ENCODE measurements around the gene RETREG3. TPM values are rescaled to one million over a fixed set of nuclear protein-coding genes. Genes with fewer than 3 reads are reported as not detected.
A peak's percentile ranks its signal among the peaks of the same experiment; 100 is the strongest.
"Not testable (repeated sequence)": the region's sequence is repeated elsewhere in the genome, so short reads cannot be mapped to it uniquely, and the experiment has no call there.

Gene RETREG3
- total RNA-seq, 1 donor from 2014 or later = 62.4 TPM

DNA sequence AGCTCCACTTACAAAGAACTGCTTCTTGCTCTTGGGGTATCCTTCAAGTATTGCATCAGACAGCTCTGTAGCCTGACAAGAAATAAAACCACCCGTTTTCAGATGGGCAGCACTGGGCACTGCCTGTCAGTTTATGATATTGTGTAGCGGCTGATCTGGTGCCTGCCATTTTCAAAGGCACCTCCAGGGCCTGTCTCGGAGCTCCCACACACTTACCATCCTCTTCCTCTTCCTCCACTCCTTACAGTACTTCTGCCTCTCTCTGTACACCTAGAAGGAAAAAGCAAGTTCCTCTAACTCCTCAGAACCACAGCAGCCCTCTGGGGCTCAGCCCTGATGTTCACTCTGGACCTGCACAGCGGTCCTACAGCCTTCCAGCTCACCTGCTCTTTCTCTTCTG is 36.1 kb downstream of the RETREG3 start:
- DNase-seq (ENCODE audit: low spot score) = no peak

DNA sequence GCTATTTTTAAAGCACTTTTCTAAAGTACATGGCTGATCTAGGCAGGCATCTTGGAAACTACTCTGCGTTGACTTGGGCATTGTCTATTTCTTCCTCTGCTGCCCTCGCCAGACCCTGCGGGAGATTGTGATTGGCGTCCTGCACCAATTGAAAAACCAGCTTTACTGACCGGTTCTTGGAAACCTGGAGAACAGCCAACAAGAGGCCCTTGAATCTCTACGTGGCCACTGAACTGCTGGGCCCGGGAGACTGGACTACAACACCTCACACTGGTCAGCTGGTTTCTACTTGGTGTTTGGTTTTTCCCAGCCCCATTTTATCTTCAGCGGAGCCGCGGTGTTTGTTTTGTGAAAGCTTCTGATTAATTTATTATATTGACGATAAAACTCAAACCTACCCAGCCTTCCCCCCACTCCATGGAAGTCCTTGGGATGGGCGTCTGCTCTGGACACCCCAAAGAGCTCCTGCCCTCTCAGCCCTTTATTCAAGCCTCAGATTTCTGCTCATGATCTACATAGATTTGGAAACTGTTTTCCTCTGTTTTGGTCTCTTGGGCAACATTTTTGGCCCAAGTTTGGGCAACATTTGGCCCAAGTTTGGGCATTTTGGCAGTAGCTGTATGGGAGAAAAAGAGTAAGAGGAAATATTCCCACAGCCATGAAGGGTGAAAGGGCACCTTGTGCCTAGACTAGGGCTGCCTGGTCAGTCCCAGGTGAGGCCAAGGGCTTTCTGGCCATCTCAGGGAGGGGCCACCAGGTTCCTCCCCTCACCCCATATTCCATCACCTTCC is 37.5 kb downstream of the RETREG3 start:
- DNase-seq (ENCODE audit: low spot score) = no peak

GRCh38 chr17:42568341-42569111 is 40.6 kb downstream of the RETREG3 start:
- DNase-seq (ENCODE audit: low spot score) = no peak

DNA sequence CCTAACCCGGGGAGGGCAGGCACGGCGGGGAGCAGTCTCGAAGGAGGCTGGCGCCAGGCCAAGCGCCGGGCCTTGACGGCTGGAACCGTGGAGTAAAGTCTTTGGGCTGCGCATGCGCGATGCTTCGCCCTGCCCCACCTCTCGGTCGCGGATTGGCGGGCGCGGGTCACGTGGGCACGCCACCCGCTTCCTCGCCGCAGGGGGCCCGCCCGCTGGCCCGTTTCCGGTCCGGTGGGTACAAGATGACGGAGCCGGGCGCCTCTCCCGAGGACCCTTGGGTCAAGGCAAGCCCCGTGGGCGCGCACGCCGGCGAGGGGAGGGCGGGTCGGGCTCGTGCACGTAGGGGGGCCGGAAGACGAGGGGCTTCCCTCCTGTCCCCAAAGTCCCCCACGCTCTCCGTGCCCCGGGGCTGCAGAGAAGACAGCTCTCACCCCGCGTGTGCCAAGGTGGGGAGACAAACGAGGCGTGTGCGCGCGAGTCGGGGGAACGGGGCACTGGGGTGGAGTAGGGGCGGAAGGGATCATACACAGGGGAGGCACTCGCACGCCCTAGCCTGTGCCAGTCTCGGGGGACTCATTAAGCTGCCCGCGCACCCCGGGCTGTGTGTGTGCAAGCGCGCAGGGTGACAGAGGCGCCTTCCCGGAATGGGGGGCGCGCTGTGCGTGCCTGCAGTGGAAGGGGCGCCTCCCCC is 42.1 kb downstream of the RETREG3 start, which contains the start of gene MLX:
MLX (plus strand) TSS at position 218 of the 691 bp plus-strand sequence; CDS start at position 243, 25 bp downstream.
- DNase-seq (ENCODE audit: low spot score) = peak; percentile 94

DNA sequence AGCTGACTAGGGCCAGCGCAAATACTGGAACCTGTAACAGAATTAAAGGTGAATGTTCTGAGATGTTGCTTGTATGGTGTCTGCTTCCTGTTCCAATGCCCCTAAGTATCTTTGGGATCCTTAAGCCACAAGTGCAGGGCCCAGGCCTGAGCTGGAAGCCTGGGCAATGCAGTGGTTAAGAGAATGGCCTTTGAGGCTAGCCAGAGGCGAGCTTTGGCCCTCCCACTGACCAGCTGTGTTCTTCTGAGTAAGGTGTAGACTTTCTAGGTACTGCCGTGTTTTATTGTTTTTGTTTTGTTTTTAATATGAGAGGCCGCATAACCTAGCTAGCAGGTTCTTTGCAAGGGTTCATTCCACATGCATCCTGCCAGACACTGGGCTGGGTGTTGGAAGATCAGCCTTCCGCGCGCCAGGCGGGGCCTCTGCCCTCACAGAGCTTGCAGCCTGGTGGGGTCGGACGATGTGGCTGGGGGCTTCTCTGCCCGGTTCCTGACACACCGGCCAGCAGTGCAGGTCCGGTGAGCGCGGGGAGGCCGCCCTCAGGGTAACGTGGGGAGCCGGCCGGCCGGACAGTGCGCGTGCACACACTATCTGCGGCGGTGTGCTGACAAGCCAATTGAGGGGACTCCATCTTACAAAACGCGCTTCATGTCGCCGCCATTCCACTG is 42.8 kb downstream of the RETREG3 start:
- no peak for DNase-seq (ENCODE audit: low spot score)

DNA sequence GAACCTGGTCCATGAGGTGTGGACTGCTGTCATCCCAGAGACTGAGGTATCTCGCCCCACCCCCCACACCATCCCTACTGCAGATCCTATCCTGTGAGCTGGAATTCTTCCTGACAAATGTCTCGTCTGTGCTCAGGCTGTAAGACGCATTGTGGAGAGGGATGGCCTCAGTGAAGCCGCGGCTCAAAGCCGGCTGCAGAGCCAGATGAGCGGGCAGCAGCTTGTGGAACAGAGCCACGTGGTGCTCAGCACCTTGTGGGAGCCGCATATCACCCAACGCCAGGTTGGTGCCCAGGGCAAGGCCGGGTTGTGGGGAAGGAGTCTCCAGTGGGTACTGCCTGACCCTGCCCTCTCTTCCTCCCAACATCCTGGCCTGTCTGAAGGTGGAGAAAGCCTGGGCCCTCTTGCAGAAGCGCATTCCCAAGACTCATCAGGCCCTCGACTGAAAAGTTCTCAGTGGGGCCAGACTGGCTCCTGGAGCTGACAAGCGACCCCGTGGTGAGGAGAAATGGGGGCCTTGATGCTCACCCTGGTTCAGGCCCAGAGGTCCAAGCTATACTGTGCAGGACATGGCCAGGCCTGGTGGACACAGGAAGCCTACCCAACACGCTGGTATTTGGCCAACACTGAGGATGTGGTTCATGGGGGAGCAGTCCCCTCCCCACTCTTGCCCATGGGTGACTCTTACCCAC is 43.5 kb downstream of the RETREG3 start:
- no peak for DNase-seq (ENCODE audit: low spot score)

GRCh38 chr17:42564815-42565522 is 44.2 kb downstream of the RETREG3 start:
- DNase-seq (ENCODE audit: low spot score) = no peak

GRCh38 chr17:42563950-42564349 is 45.2 kb downstream of the RETREG3 start:
- no peak for DNase-seq (ENCODE audit: low spot score)

- DNase-seq (ENCODE audit: low spot score) = no peak
These were observed 45.6 kb downstream of the RETREG3 start for GRCh38 chr17:42563543-42563942.

DNA sequence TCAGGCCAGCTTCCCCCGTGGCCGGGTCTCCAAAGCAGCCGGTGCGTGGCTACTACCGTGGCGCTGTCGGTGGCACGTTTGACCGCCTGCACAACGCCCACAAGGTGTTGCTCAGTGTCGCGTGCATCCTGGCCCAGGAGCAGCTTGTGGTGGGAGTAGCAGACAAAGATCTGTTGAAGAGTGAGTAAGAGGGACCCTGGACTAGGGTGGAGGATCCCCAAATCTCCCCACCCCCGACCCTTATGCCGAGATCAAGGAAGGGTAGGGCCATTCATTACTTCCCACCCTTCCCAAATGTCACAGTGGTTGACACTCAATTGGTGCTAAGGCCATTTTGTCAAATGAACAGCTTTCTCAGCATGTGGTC is 46.0 kb downstream of the RETREG3 start:
- DNase-seq (ENCODE audit: low spot score) = no peak

- no peak for DNase-seq (ENCODE audit: low spot score)
These were observed 46.6 kb downstream of the RETREG3 start for GRCh38 chr17:42562388-42563142.

DNA sequence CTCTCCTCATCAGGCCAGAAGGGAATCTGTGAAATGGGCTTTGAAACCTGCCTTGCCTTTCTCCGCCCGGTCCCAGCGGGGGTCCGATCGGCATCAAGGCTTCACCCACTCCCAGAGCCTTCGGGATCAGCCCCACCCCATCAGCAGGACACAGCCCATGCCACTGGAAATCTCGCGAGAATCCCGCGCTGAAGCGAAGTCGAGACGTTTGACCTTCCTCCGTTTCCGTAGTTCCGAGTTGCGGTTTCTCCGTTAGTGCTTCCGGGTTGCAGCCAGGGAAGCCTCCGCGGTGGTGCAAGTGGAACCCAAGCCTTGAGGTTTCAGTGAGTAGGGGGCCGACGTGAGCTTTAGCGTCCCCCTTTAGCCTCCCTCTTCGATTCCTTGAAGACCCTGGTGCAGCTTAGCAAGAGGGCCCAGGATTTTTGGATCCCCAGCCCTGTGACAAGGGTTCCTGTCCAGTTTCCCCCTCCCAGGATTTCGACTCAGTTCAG is 47.2 kb downstream of the RETREG3 start, which contains the start of gene COASY:
COASY (plus strand) TSS at position 252 of the 491 bp plus-strand sequence. CDS start 475 bp downstream, outside the sequence.
- DNase-seq (ENCODE audit: low spot score) = peak; percentile 99

GRCh38 chr17:42560246-42560645 is 48.9 kb downstream of the RETREG3 start:
- no peak for DNase-seq (ENCODE audit: low spot score)

GRCh38 chr17:42559075-42559474 is 50.1 kb downstream of the RETREG3 start:
- DNase-seq (ENCODE audit: low spot score) = no peak

GRCh38 chr17:42555961-42556617 is 53.1 kb downstream of the RETREG3 start:
- not testable (repeated sequence) for DNase-seq (ENCODE audit: low spot score)

DNA sequence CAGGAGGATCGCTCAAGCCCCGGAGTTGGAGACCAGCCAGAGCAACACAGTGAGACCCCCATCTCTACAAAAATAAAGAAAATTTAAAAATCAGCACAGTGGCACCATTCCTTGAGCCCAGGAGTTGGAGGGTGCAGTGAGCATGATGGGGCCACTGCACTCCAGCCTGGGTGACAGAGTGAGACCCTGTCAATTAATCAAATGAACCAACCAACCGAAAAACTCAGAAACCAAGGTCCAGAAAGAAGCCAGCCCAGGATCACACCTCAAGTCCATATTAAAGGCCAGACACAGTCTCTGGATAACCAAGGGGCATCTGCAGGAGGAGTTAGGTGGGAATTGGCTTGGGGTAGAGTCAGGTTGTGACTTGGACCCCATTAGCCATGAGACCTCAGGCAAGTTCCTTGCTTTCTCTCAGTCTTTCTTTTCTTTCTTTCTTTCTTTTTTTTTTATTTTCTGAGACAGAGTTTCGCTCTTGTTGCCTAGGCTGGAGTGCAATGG is 54.0 kb downstream of the RETREG3 start:
- no peak for DNase-seq (ENCODE audit: low spot score)

DNA sequence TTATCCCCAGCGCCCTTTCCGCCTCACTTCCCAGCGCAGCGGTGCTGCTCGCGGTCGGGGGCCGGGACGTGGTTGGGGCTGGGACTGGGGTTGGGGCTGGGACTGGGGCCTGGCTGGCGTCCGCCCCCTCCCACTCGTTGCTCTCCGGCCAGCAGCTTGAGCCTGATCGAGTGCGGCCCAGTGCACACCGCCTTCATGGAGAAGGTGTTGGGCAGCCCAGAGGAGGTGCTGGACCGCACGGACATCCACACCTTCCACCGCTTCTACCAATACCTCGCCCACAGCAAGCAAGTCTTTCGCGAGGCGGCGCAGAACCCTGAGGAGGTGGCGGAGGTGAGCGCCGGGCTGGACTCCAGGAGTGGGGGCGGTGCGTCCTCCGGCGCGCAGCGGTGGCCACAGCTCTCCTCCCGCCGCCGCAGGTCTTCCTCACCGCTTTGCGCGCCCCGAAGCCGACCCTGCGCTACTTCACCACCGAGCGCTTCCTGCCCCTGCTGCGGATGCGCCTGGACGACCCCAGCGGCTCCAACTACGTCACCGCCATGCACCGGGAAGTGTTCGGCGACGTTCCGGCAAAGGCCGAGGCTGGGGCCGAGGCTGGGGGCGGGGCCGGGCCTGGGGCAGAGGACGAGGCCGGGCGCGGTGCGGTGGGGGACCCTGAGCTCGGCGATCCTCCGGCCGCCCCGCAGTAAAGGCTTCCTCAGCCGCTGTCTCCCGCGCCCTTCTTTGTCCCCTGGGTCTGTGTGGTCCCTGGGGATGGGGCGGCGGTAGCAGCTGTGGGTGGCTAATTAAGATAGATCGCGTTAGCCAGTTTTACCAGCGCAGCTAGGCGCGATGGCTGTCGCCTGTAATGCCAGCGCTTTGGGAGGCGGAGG is 54.7 kb downstream of the RETREG3 start:
- peak; percentile 91 for DNase-seq (ENCODE audit: low spot score)

- DNase-seq (ENCODE audit: low spot score) = no peak
These were observed 55.3 kb downstream of the RETREG3 start for GRCh38 chr17:42553866-42554249.

Data from umbilical cord (tissue), 2 donors.